ENCODE results near the gene STUB1.

DNA sequence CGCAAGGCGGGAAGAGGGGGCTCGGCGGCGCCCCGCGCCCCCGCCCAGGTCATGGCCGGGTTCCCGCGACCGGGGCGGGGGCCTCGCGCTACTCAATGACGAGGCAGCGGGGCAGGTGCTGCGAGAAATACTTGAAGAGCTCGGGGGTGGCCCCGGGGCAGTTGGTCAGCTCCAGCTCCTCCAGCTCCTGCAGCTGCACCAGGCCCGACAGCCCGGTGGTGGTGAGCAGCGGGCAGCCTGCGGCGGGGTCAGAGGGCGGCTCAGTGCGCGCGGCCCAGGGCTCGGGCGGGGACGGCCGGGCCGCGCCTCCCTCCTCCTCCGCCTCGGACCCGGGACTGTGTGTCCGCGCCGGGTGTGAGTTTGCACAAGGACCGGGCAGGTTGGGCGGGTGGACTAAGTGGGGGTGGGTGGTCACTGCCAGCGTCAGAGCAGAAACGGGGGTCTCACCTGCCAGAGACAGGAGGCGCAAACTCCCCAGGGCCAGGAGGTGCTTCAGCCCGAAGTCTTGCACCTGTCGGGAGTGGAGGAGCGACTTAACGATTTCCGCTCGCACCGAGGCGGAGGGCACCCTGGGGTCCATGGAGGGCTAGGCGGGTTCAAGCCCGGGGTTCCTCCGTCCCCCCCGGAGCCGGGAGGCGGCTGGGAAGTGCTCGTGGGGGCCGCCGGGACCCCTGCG lies 14.1 kb downstream of the STUB1 start:
- TF ChIP-seq SIN3A (IDR thresholded peaks at IDR 0.05; ENCODE audit: borderline replicate concordance, insufficient read depth, low read length): no peak
- TF ChIP-seq, protein P1, sequence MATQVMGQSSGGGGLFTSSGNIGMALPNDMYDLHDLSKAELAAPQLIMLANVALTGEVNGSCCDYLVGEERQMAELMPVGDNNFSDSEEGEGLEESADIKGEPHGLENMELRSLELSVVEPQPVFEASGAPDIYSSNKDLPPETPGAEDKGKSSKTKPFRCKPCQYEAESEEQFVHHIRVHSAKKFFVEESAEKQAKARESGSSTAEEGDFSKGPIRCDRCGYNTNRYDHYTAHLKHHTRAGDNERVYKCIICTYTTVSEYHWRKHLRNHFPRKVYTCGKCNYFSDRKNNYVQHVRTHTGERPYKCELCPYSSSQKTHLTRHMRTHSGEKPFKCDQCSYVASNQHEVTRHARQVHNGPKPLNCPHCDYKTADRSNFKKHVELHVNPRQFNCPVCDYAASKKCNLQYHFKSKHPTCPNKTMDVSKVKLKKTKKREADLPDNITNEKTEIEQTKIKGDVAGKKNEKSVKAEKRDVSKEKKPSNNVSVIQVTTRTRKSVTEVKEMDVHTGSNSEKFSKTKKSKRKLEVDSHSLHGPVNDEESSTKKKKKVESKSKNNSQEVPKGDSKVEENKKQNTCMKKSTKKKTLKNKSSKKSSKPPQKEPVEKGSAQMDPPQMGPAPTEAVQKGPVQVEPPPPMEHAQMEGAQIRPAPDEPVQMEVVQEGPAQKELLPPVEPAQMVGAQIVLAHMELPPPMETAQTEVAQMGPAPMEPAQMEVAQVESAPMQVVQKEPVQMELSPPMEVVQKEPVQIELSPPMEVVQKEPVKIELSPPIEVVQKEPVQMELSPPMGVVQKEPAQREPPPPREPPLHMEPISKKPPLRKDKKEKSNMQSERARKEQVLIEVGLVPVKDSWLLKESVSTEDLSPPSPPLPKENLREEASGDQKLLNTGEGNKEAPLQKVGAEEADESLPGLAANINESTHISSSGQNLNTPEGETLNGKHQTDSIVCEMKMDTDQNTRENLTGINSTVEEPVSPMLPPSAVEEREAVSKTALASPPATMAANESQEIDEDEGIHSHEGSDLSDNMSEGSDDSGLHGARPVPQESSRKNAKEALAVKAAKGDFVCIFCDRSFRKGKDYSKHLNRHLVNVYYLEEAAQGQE (IDR thresholded peaks at IDR 0.05; ENCODE audit: insufficient read depth in 1 of 2, low read depth in 2 of 2, low read length in 2 of 2): no peak
